ENCODE data around the gene CFAP97. TPM values are rescaled to one million over a fixed set of nuclear protein-coding genes. Genes with fewer than 3 reads are reported as not detected.

CFAP97 gene
- polyA plus RNA-seq, 1 donor from 2014 or later = 29.8 TPM

DNA sequence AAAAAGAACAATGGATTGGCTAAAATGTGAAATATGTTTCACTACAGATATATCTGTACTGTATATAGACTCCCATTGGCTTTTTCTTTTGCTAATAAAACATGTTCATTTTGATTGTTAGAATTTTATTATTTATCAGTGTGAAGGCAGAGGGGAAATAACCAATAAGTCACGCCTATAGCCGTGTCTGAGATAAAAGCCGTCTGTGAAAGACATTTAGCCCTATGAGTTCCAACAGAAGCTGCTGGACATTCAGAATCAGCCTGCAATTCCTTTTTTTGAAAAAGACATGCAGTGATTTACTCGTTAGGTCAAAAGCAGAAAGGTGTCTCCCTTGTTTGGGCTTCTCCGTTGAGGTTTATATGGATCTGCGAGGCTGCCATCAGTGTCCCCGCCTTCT, 84.9 kb downstream of the CFAP97 start:
- no peaks in the 10 kb centered on the region for H3K79me2 ChIP-seq (replicated peaks; ENCODE audit: insufficient read depth, low read length)
- H3F3A ChIP-seq (ENCODE audit: insufficient read depth, low read length, poor library complexity, severe bottlenecking) = no peaks in the 10 kb centered on the region
- H3K36me3 ChIP-seq (ENCODE audit: insufficient read depth, low read length) = no peaks in the 10 kb centered on the region
- H3K9me3 ChIP-seq (ENCODE audit: low read length) = no peaks in the 10 kb centered on the region
- no peak overlapping the region for H2AFZ ChIP-seq (ENCODE audit: low read depth, low read length)
- TF ChIP-seq EP300 (conservative IDR thresholded peaks at IDR 0.05; ENCODE audit: poor library complexity, severe bottlenecking) (no peak), MXI1 (conservative IDR thresholded peaks at IDR 0.05; ENCODE audit: poor library complexity, severe bottlenecking) (no peak), RAD21 (conservative IDR thresholded peaks at IDR 0.05) (no peak), EZH2 (IDR thresholded peaks at IDR 0.05; ENCODE audit: borderline replicate concordance, insufficient read depth, low read length, poor library complexity, severe bottlenecking) (no peak), POLR2AphosphoS5 (IDR thresholded peaks at IDR 0.05) (no peak), TAF1 (IDR thresholded peaks at IDR 0.05; ENCODE audit: low read depth) (no peak), SMC3 (conservative IDR thresholded peaks at IDR 0.05; ENCODE audit: poor library complexity) (no peak)
- TF ChIP-seq, protein P1, sequence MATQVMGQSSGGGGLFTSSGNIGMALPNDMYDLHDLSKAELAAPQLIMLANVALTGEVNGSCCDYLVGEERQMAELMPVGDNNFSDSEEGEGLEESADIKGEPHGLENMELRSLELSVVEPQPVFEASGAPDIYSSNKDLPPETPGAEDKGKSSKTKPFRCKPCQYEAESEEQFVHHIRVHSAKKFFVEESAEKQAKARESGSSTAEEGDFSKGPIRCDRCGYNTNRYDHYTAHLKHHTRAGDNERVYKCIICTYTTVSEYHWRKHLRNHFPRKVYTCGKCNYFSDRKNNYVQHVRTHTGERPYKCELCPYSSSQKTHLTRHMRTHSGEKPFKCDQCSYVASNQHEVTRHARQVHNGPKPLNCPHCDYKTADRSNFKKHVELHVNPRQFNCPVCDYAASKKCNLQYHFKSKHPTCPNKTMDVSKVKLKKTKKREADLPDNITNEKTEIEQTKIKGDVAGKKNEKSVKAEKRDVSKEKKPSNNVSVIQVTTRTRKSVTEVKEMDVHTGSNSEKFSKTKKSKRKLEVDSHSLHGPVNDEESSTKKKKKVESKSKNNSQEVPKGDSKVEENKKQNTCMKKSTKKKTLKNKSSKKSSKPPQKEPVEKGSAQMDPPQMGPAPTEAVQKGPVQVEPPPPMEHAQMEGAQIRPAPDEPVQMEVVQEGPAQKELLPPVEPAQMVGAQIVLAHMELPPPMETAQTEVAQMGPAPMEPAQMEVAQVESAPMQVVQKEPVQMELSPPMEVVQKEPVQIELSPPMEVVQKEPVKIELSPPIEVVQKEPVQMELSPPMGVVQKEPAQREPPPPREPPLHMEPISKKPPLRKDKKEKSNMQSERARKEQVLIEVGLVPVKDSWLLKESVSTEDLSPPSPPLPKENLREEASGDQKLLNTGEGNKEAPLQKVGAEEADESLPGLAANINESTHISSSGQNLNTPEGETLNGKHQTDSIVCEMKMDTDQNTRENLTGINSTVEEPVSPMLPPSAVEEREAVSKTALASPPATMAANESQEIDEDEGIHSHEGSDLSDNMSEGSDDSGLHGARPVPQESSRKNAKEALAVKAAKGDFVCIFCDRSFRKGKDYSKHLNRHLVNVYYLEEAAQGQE (IDR thresholded peaks at IDR 0.05; ENCODE audit: borderline replicate concordance) = no peak
- TF ChIP-seq, protein P2, sequence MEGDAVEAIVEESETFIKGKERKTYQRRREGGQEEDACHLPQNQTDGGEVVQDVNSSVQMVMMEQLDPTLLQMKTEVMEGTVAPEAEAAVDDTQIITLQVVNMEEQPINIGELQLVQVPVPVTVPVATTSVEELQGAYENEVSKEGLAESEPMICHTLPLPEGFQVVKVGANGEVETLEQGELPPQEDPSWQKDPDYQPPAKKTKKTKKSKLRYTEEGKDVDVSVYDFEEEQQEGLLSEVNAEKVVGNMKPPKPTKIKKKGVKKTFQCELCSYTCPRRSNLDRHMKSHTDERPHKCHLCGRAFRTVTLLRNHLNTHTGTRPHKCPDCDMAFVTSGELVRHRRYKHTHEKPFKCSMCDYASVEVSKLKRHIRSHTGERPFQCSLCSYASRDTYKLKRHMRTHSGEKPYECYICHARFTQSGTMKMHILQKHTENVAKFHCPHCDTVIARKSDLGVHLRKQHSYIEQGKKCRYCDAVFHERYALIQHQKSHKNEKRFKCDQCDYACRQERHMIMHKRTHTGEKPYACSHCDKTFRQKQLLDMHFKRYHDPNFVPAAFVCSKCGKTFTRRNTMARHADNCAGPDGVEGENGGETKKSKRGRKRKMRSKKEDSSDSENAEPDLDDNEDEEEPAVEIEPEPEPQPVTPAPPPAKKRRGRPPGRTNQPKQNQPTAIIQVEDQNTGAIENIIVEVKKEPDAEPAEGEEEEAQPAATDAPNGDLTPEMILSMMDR (IDR thresholded peaks at IDR 0.05; ENCODE audit: poor library complexity, severe bottlenecking) = no peak
- H3K27ac ChIP-seq (ENCODE audit: low read length) = no peak overlapping the region
- no peaks in the 10 kb centered on the region for H4K20me1 ChIP-seq (ENCODE audit: insufficient read depth)
- no peak overlapping the region for H3K9ac ChIP-seq (ENCODE audit: low read length)
- no peak overlapping the region for H3K4me2 ChIP-seq (ENCODE audit: low read length)
- no peaks in the 10 kb centered on the region for H3K9me2 ChIP-seq (ENCODE audit: insufficient read depth, low read length)
- H3K27me3 ChIP-seq (ENCODE audit: insufficient read depth, low read depth, low read length) = no peaks in the 10 kb centered on the region
- no peak overlapping the region for H3K4me3 ChIP-seq (ENCODE audit: low read length)

DNA sequence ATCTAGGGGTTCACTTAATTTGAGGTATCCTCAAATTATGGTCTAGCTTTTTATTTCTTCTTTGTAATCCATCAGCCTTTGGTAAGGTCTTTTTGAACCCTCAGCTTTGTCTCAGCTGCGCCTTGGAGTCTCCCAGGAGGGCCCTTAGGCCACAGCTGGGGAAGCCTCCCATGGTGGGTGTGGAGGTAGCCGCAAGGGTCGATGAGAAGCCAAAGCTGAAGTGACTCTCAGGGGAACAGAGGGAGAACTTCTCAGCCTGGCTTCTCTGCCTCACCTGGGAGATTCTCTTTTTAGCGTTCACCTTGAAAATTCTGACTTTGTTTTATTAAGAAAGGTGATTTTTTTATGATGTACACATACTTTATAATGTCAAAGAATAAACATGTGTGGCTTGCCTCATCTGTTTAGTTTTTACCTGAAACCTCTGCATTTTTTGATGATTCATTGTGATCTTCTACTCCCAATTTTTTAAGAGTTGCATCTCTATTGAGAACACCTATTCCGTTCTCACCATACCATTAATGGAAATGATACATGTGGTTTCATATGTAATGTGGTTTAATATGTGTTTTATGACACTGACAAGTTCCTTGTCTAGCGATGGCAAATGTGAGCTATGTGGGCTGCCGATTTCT, 86.4 kb downstream of the CFAP97 start:
- Histone ChIP-seq H3K79me2 (replicated peaks; ENCODE audit: insufficient read depth, low read length) (no peaks in the 10 kb centered on the region), H3K36me3 (ENCODE audit: insufficient read depth, low read length) (no peaks in the 10 kb centered on the region), H3K27me3 (ENCODE audit: insufficient read depth, low read depth, low read length) (no peaks in the 10 kb centered on the region), H3K4me3 (ENCODE audit: low read length) (no peak overlapping the region), H3K9ac (ENCODE audit: low read length) (no peak overlapping the region), H3K4me2 (ENCODE audit: low read length) (no peak overlapping the region), H2AFZ (ENCODE audit: low read depth, low read length) (no peak overlapping the region), H3K9me2 (ENCODE audit: insufficient read depth, low read length) (no peaks in the 10 kb centered on the region), H3K27ac (ENCODE audit: low read length) (no peak overlapping the region), H3F3A (ENCODE audit: insufficient read depth, low read length, poor library complexity, severe bottlenecking) (no peaks in the 10 kb centered on the region), H4K20me1 (ENCODE audit: insufficient read depth) (no peaks in the 10 kb centered on the region), H3K9me3 (ENCODE audit: low read length) (no peaks in the 10 kb centered on the region)
- TF ChIP-seq SMC3 (conservative IDR thresholded peaks at IDR 0.05; ENCODE audit: poor library complexity) (no peak), POLR2AphosphoS5 (IDR thresholded peaks at IDR 0.05) (no peak), RAD21 (conservative IDR thresholded peaks at IDR 0.05) (no peak), TAF1 (IDR thresholded peaks at IDR 0.05; ENCODE audit: low read depth) (no peak), EZH2 (IDR thresholded peaks at IDR 0.05; ENCODE audit: borderline replicate concordance, insufficient read depth, low read length, poor library complexity, severe bottlenecking) (no peak), EP300 (conservative IDR thresholded peaks at IDR 0.05; ENCODE audit: poor library complexity, severe bottlenecking) (no peak)
- TF ChIP-seq, protein P1 (IDR thresholded peaks at IDR 0.05; ENCODE audit: borderline replicate concordance) = no peak
